GM23338 (cell line): ENCODE measurements around the gene KLHDC9. TPM values are rescaled to one million over a fixed set of nuclear protein-coding genes. Genes with fewer than 3 reads are reported as not detected.

Experiments
- ATAC-seq: fragments of 200-7000 bp; cut with Tn5 transposase; 3 replicates; pipeline ENCODE4 v1.9.1; 2020
- DNase-seq: peaks from one replicate; pipeline ENCODE4 v3.0.0-alpha.2; 2015; ENCODE audit warnings: low spot score
- H2AFZ ChIP-seq: fragments of 200-600 bp; sonication (generic); 2 replicates; pipeline ENCODE4 v1.8.0; 2016; ENCODE audit warnings: antibody characterized with exemption, mild to moderate bottlenecking, moderate library complexity
- H3F3A ChIP-seq: fragments of 200-600 bp; sonication (generic); replicated peaks from 2 replicates; pipeline ENCODE4 v1.8.0; 2017; ENCODE audit warnings: antibody characterized with exemption, mixed run types, low read depth
- H3K27ac ChIP-seq: fragments of 200-600 bp; sonication (generic); 2 replicates; pipeline ENCODE4 v1.6.1; 2016; ENCODE audit warnings: low read depth
- H3K27me3 ChIP-seq: fragments of 200-600 bp; sonication (generic); 2 replicates; pipeline ENCODE4 v1.8.0; 2016; ENCODE audit warnings: mild to moderate bottlenecking, mixed run types, moderate library complexity; ENCODE audit not compliant: insufficient read depth
- H3K36me3 ChIP-seq: fragments of 200-600 bp; sonication (generic); 2 replicates; pipeline ENCODE4 v1.8.0; 2016; ENCODE audit warnings: mild to moderate bottlenecking; ENCODE audit not compliant: insufficient read depth
- H3K4me1 ChIP-seq: fragments of 200-600 bp; sonication (generic); 2 replicates; pipeline ENCODE4 v1.8.0; 2016; ENCODE audit warnings: mild to moderate bottlenecking, moderate library complexity; ENCODE audit not compliant: insufficient read depth
- H3K4me2 ChIP-seq: fragments of 200-600 bp; sonication (generic); 2 replicates; pipeline ENCODE4 v1.7.1; 2017; ENCODE audit warnings: mixed run types
- H3K4me3 ChIP-seq: fragments of 200-600 bp; sonication (generic); 2 replicates; pipeline ENCODE4 v1.6.1; 2016; ENCODE audit warnings: mixed run types
- H3K79me2 ChIP-seq: fragments of 200-600 bp; sonication (generic); replicated peaks from 2 replicates; pipeline ENCODE4 v1.8.0; 2017; ENCODE audit warnings: mild to moderate bottlenecking; ENCODE audit not compliant: insufficient read depth
- H3K9me2 ChIP-seq: fragments of 200-600 bp; sonication (generic); 2 replicates; pipeline ENCODE4 v1.8.0; 2017; ENCODE audit not compliant: insufficient read depth
- H4K20me1 ChIP-seq: fragments of 200-600 bp; sonication (generic); replicated peaks from 2 replicates; pipeline ENCODE4 v1.8.0; 2017; ENCODE audit warnings: mild to moderate bottlenecking; ENCODE audit not compliant: insufficient read depth
- H3K27ac Mint-ChIP-seq: 2 replicates; pipeline ENCODE4 v1.8.0; 2020; ENCODE audit warnings: inconsistent platforms, mild to moderate bottlenecking, moderate library complexity, mixed read lengths
- H3K27me3 Mint-ChIP-seq: 3 replicates; pipeline ENCODE4 v1.8.0; 2022; ENCODE audit warnings: low read depth, mild to moderate bottlenecking, moderate library complexity, mixed read lengths, inconsistent platforms; ENCODE audit not compliant: insufficient read depth, poor library complexity
- H3K36me3 Mint-ChIP-seq: 3 replicates; pipeline ENCODE4 v1.8.0; 2021; ENCODE audit warnings: low read depth, mild to moderate bottlenecking, inconsistent platforms, moderate library complexity, mixed read lengths
- H3K4me1 Mint-ChIP-seq: 3 replicates; pipeline ENCODE4 v1.8.0; 2020; ENCODE audit warnings: mild to moderate bottlenecking, inconsistent platforms, mixed read lengths
- H3K4me3 Mint-ChIP-seq: 3 replicates; pipeline ENCODE4 v1.8.0; 2021; ENCODE audit warnings: moderate library complexity, mild to moderate bottlenecking, inconsistent platforms, mixed read lengths
- H3K9me3 Mint-ChIP-seq: 3 replicates; pipeline ENCODE4 v1.8.0; 2020; ENCODE audit warnings: moderate library complexity, mild to moderate bottlenecking, inconsistent platforms, mixed read lengths
- CREB1 ChIP-seq: fragments of 250-450 bp; sonication (Bioruptor Pico); IDR thresholded peaks from 2 replicates; pipeline ENCODE4 v1.5.0; 2020; ENCODE audit warnings: low read depth, mild to moderate bottlenecking, moderate library complexity
- EZH2 ChIP-seq: fragments of 200-600 bp; sonication (generic); IDR thresholded peaks from one replicate; pipeline ENCODE4 v1.8.0; 2017; ENCODE audit warnings: antibody characterized with exemption, mild to moderate bottlenecking, low read depth; ENCODE audit not compliant: unreplicated experiment
- EZH2phosphoT487 ChIP-seq: fragments of 200-600 bp; sonication (generic); IDR thresholded peaks from one replicate; pipeline ENCODE4 v1.8.1; 2018; ENCODE audit warnings: antibody characterized with exemption; ENCODE audit not compliant: unreplicated experiment
- JUNB ChIP-seq: IDR thresholded peaks from one replicate; pipeline ENCODE4 v1.6.1; 2016; ENCODE audit warnings: antibody characterized with exemption; ENCODE audit not compliant: unreplicated experiment
- NANOG ChIP-seq: IDR thresholded peaks from 2 replicates; pipeline ENCODE4 v1.6.1; 2016; ENCODE audit warnings: antibody characterized with exemption, borderline replicate concordance
- STAT1 ChIP-seq: IDR thresholded peaks from one replicate; pipeline ENCODE4 v1.6.1; 2016; ENCODE audit warnings: antibody characterized with exemption; ENCODE audit not compliant: unreplicated experiment
- ZNF114 ChIP-seq: fragments of 250-450 bp; sonication (Bioruptor Pico); IDR thresholded peaks from 2 replicates; pipeline ENCODE4 v1.5.0; 2020; ENCODE audit warnings: mild to moderate bottlenecking, moderate library complexity
- polyA plus RNA-seq: library from polyadenylated mRNA; unstranded; fragments of >200 nt; fragmentation: Nextera tagmentation; extraction: Ambion mirVana; gene quantifications from 2 replicates; pipeline ENCODE4 v1.2.1, GENCODE V29; 2016
- total RNA-seq: library from RNA; depleted of rRNA; stranded (reverse); fragments of >200 nt; shearing (Covaris generic); gene quantifications from 2 replicates; pipeline ENCODE4 v1.2.3, GENCODE V29; 2014
- TF ChIP-seq, protein P1 (sequence below): fragments of 250-450 bp; sonication (Bioruptor Pico); IDR thresholded peaks from 2 replicates; pipeline ENCODE4 v1.5.0; 2020; ENCODE audit warnings: mild to moderate bottlenecking, moderate library complexity
- TF ChIP-seq, protein P2 (sequence below): IDR thresholded peaks from one replicate; pipeline ENCODE4 v1.6.1; 2018; ENCODE audit warnings: antibody characterized with exemption; ENCODE audit not compliant: unreplicated experiment
- TF ChIP-seq, protein P3 (sequence below): IDR thresholded peaks from 2 replicates; pipeline ENCODE4 v1.6.1; 2016; ENCODE audit warnings: antibody characterized with exemption

Gene KLHDC9
- total and polyA plus RNA-seq, 2 experiments from 2014 or later = 5.6 to 6.6 TPM

DNA sequence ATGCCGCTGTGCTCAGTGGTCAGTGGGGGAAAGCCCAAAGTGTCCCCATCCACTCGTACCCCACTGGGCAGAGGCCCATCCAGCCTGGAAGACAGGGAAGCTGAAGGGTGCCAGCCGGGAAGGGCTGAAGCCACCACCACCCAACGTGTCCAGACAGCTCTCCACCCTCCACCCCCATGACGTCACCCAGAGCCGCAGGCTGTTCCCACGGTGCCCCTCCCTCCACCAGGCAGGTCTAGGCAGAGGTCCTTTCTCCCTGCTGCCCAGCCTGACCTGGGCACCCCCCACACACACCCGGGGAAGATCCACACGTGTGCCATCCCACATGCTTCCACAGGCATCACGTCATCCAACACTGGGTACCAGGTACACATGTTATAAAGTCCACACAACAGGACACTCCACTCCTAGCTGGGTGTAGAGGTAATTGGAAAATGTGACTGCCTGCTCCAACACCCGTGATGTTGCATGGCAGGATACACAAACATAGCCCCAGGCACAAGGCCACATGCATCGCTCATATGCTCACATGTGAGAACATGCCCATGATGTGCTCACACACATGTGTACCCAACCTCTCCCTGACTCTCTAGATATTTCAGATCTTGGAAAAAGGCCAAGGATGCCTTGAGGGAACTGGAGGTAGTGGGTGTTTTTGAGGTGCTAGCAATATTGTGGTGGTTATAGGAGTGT, 23.3 kb upstream of the KLHDC9 start:
- Mint-ChIP-seq H3K4me1 (no peaks in the 10 kb centered on the region; the same call in 2 of the 3 replicates), H3K9me3 (no peaks in the 10 kb centered on the region), H3K36me3 (no peaks in the 10 kb centered on the region), H3K27ac (no peak overlapping the region; the same call in 1 of the 2 replicates), H3K27me3 (peaks cover 13% of the 10 kb centered on the region), H3K4me3 (no peak overlapping the region)
- H3K4me1 ChIP-seq = no peaks in the 10 kb centered on the region; the same call in 1 of the 2 replicates
- H3K79me2 ChIP-seq = no peaks in the 10 kb centered on the region
- no peaks in the 10 kb centered on the region for H4K20me1 ChIP-seq
- H3K27me3 ChIP-seq = no peaks in the 10 kb centered on the region
- H3K9me2 ChIP-seq = no peaks in the 10 kb centered on the region
- no peak for TF ChIP-seq NANOG
- TF ChIP-seq CREB1 (CRISPR knock-in tag) = no peak
- TF ChIP-seq EZH2phosphoT487 = no peak
- TF ChIP-seq STAT1 = no peak
- TF ChIP-seq, protein P1, sequence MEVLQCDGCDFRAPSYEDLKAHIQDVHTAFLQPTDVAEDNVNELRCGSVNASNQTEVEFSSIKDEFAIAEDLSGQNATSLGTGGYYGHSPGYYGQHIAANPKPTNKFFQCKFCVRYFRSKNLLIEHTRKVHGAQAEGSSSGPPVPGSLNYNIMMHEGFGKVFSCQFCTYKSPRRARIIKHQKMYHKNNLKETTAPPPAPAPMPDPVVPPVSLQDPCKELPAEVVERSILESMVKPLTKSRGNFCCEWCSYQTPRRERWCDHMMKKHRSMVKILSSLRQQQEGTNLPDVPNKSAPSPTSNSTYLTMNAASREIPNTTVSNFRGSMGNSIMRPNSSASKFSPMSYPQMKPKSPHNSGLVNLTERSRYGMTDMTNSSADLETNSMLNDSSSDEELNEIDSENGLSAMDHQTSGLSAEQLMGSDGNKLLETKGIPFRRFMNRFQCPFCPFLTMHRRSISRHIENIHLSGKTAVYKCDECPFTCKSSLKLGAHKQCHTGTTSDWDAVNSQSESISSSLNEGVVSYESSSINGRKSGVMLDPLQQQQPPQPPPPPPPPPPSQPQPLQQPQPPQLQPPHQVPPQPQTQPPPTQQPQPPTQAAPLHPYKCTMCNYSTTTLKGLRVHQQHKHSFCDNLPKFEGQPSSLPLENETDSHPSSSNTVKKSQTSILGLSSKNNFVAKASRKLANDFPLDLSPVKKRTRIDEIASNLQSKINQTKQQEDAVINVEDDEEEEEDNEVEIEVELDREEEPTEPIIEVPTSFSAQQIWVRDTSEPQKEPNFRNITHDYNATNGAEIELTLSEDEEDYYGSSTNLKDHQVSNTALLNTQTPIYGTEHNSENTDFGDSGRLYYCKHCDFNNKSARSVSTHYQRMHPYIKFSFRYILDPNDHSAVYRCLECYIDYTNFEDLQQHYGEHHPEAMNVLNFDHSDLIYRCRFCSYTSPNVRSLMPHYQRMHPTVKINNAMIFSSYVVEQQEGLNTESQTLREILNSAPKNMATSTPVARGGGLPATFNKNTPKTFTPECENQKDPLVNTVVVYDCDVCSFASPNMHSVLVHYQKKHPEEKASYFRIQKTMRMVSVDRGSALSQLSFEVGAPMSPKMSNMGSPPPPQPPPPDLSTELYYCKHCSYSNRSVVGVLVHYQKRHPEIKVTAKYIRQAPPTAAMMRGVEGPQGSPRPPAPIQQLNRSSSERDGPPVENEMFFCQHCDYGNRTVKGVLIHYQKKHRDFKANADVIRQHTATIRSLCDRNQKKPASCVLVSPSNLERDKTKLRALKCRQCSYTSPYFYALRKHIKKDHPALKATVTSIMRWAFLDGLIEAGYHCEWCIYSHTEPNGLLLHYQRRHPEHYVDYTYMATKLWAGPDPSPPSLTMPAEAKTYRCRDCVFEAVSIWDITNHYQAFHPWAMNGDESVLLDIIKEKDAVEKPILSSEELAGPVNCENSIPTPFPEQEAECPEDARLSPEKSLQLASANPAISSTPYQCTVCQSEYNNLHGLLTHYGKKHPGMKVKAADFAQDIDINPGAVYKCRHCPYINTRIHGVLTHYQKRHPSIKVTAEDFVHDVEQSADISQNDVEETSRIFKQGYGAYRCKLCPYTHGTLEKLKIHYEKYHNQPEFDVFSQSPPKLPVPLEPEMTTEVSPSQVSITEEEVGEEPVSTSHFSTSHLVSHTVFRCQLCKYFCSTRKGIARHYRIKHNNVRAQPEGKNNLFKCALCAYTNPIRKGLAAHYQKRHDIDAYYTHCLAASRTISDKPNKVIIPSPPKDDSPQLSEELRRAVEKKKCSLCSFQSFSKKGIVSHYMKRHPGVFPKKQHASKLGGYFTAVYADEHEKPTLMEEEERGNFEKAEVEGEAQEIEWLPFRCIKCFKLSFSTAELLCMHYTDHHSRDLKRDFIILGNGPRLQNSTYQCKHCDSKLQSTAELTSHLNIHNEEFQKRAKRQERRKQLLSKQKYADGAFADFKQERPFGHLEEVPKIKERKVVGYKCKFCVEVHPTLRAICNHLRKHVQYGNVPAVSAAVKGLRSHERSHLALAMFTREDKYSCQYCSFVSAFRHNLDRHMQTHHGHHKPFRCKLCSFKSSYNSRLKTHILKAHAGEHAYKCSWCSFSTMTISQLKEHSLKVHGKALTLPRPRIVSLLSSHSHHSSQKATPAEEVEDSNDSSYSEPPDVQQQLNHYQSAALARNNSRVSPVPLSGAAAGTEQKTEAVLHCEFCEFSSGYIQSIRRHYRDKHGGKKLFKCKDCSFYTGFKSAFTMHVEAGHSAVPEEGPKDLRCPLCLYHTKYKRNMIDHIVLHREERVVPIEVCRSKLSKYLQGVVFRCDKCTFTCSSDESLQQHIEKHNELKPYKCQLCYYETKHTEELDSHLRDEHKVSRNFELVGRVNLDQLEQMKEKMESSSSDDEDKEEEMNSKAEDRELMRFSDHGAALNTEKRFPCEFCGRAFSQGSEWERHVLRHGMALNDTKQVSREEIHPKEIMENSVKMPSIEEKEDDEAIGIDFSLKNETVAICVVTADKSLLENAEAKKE = no peak
- no peak for TF ChIP-seq ZNF114 (CRISPR knock-in tag)
- no peak for TF ChIP-seq JUNB
- TF ChIP-seq, protein P2, sequence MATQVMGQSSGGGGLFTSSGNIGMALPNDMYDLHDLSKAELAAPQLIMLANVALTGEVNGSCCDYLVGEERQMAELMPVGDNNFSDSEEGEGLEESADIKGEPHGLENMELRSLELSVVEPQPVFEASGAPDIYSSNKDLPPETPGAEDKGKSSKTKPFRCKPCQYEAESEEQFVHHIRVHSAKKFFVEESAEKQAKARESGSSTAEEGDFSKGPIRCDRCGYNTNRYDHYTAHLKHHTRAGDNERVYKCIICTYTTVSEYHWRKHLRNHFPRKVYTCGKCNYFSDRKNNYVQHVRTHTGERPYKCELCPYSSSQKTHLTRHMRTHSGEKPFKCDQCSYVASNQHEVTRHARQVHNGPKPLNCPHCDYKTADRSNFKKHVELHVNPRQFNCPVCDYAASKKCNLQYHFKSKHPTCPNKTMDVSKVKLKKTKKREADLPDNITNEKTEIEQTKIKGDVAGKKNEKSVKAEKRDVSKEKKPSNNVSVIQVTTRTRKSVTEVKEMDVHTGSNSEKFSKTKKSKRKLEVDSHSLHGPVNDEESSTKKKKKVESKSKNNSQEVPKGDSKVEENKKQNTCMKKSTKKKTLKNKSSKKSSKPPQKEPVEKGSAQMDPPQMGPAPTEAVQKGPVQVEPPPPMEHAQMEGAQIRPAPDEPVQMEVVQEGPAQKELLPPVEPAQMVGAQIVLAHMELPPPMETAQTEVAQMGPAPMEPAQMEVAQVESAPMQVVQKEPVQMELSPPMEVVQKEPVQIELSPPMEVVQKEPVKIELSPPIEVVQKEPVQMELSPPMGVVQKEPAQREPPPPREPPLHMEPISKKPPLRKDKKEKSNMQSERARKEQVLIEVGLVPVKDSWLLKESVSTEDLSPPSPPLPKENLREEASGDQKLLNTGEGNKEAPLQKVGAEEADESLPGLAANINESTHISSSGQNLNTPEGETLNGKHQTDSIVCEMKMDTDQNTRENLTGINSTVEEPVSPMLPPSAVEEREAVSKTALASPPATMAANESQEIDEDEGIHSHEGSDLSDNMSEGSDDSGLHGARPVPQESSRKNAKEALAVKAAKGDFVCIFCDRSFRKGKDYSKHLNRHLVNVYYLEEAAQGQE = no peak
- TF ChIP-seq, protein P3, sequence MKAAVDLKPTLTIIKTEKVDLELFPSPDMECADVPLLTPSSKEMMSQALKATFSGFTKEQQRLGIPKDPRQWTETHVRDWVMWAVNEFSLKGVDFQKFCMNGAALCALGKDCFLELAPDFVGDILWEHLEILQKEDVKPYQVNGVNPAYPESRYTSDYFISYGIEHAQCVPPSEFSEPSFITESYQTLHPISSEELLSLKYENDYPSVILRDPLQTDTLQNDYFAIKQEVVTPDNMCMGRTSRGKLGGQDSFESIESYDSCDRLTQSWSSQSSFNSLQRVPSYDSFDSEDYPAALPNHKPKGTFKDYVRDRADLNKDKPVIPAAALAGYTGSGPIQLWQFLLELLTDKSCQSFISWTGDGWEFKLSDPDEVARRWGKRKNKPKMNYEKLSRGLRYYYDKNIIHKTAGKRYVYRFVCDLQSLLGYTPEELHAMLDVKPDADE = no peak
- no peak for TF ChIP-seq EZH2
- H3F3A ChIP-seq = no peaks in the 10 kb centered on the region
- no peak overlapping the region for H3K4me3 ChIP-seq
- no peak overlapping the region for H2AFZ ChIP-seq
- DNase-seq (no peak), ATAC-seq (no peak)
- no peak overlapping the region for H3K4me2 ChIP-seq
- no peaks in the 10 kb centered on the region for H3K36me3 ChIP-seq
- no peak overlapping the region for H3K27ac ChIP-seq
